Measurements from ENCODE around the gene RAB41.

GRCh38 chrX:70322784-70323183 is 40.8 kb downstream of the RAB41 start:
- TF ChIP-seq POLR2AphosphoS5 (IDR thresholded peaks at IDR 0.05; ENCODE audit: low read depth, low read length) (no peak), TAF1 (IDR thresholded peaks at IDR 0.05; ENCODE audit: borderline replicate concordance, insufficient read depth, low read length) (no peak)
